BJ (cell line): ENCODE results near the gene SNRNP25. TPM values are rescaled to one million over a fixed set of nuclear protein-coding genes. Genes with fewer than 3 reads are reported as not detected.
A peak's percentile ranks its signal among the peaks of the same experiment; 100 is the strongest.

ENCODE experiments used
- CTCF ChIA-PET: fragments of 350-600 bp; formaldehyde crosslinking; extraction: SDS; loops from one replicate; lab custom pipeline; 2021; ENCODE audit warnings: antibody characterized with exemption, inconsistent platforms; lab: Yijun Ruan, JAX
- POLR2A ChIA-PET: fragments of 300-600 bp; sonication (Branson Sonifier 250); formaldehyde crosslinking; extraction: SDS; loops from one replicate; lab custom pipeline; 2021; ENCODE audit warnings: antibody characterized with exemption; lab: Charles Lee
- DNase-seq: peaks from one replicate; pipeline ENCODE4 v3.0.0-alpha.2; 2011; ENCODE audit warnings: low read depth
- H3K27me3 ChIP-seq: 2 replicates; pipeline ENCODE4 v1.6.0; 2011; ENCODE audit warnings: low read length; ENCODE audit not compliant: control insufficient read depth, insufficient read depth
- H3K36me3 ChIP-seq: 2 replicates; pipeline ENCODE4 v1.5.1; 2011; ENCODE audit warnings: low read length; ENCODE audit not compliant: control insufficient read depth, insufficient read depth
- H3K4me3 ChIP-seq: 2 replicates; pipeline ENCODE4 v1.5.1; 2011; ENCODE audit warnings: low read depth, mild to moderate bottlenecking, control low read depth, low read length
- polyA plus RNA-seq: library from polyadenylated mRNA; depleted of rRNA; stranded (reverse); fragments of >200 nt; gene quantifications from 2 replicates; pipeline ENCODE4 v1.2.3, GENCODE V29; 2011
- TF ChIP-seq, protein P1 (sequence below): IDR thresholded peaks from 2 replicates; pipeline ENCODE4 v1.5.1; 2011; ENCODE audit warnings: low read depth, mild to moderate bottlenecking, control low read depth, inconsistent platforms, low read length, moderate library complexity; ENCODE audit not compliant: insufficient read depth

SNRNP25 gene
- polyA plus RNA-seq, 1 experiment, result 34.6 TPM

DNA sequence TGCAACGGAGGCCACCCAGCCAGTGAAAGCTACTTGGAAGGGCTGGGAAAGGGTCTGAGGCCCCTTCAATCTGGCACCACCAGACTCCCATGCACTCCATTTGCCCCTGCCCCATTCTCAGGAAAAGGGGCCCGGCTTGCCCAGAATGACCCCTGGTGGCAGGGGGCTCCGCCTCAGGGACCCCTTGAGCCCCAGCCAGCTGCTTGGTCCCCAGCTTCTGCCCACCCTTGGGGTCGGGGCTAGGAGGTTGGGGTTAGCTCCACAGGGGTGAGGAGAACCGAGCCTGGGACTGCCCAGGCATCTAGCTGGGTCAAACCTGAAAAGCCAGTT lies 17.5 kb downstream of the SNRNP25 start:
- ChIA-PET CTCF (interaction anchor here (1.3 to 21.0 kb wide), 3 partner anchors 21 to 291 kb away, joined by 5 to 544 read pairs (median 9); no protein-coding TSS in a partner anchor), POLR2A (no interaction called here)
- no peak for DNase-seq
- Histone ChIP-seq H3K36me3 (peaks cover 3% of the 10 kb centered on the region), H3K4me3 (peak overlapping the region; percentile 57), H3K27me3 (no peaks in the 10 kb centered on the region)
- TF ChIP-seq, protein P1, sequence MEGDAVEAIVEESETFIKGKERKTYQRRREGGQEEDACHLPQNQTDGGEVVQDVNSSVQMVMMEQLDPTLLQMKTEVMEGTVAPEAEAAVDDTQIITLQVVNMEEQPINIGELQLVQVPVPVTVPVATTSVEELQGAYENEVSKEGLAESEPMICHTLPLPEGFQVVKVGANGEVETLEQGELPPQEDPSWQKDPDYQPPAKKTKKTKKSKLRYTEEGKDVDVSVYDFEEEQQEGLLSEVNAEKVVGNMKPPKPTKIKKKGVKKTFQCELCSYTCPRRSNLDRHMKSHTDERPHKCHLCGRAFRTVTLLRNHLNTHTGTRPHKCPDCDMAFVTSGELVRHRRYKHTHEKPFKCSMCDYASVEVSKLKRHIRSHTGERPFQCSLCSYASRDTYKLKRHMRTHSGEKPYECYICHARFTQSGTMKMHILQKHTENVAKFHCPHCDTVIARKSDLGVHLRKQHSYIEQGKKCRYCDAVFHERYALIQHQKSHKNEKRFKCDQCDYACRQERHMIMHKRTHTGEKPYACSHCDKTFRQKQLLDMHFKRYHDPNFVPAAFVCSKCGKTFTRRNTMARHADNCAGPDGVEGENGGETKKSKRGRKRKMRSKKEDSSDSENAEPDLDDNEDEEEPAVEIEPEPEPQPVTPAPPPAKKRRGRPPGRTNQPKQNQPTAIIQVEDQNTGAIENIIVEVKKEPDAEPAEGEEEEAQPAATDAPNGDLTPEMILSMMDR, result no peak

DNA sequence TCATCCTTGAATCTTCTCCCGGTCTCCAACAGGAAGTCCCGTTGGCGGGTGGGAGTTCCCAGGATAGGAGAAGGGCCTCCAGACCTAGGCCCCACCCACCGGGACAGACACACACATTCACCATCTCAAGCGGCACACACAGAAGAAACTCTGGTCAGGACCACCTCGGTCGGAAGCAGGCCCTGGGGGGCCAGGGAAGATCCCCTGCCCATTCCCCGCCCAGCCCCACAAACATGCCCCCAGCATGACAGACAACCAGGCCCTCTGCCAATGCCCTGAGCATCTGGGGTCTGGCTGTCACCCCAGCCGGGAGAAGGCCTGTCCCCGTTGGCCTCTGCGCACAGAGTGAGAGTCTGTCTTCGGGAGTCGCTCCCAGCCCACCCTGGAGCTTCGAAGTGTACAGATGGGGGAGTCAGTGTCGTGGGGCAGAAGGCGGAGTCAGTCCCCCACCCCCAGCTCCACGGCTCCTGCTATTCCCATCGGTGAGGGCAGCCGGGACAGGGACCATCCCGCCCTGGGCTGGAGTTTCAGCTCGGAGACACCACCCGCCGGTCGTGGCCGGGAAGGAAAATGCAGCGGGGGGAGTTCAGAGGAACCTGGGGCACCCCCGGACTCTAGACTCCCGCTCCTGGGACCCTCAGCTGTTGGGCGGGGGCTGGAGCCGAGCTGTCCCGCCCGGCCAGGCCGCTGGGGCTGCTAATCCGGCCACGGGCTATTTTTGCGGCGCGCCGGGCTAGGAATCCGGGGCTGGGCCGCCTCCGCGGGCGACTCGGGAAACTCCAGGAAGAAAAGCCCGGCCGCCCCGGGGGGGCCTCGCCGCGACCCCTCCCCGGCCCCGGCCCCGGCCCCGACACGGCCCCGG lies 18.1 kb downstream of the SNRNP25 start:
- DNase-seq, result no peak
- POLR2A ChIA-PET, result no interaction called here
- CTCF ChIA-PET, result interaction anchor here (0.8 to 21.0 kb wide), 6 partner anchors 20 to 290 kb away, joined by 3 to 544 read pairs (median 6); no protein-coding TSS in a partner anchor
- Histone ChIP-seq H3K4me3 (peak overlapping the region; percentile 57), H3K36me3 (peaks cover 3% of the 10 kb centered on the region; the same call in 1 of the 2 replicates), H3K27me3 (no peaks in the 10 kb centered on the region)
- TF ChIP-seq, protein P1, result no peak

DNA sequence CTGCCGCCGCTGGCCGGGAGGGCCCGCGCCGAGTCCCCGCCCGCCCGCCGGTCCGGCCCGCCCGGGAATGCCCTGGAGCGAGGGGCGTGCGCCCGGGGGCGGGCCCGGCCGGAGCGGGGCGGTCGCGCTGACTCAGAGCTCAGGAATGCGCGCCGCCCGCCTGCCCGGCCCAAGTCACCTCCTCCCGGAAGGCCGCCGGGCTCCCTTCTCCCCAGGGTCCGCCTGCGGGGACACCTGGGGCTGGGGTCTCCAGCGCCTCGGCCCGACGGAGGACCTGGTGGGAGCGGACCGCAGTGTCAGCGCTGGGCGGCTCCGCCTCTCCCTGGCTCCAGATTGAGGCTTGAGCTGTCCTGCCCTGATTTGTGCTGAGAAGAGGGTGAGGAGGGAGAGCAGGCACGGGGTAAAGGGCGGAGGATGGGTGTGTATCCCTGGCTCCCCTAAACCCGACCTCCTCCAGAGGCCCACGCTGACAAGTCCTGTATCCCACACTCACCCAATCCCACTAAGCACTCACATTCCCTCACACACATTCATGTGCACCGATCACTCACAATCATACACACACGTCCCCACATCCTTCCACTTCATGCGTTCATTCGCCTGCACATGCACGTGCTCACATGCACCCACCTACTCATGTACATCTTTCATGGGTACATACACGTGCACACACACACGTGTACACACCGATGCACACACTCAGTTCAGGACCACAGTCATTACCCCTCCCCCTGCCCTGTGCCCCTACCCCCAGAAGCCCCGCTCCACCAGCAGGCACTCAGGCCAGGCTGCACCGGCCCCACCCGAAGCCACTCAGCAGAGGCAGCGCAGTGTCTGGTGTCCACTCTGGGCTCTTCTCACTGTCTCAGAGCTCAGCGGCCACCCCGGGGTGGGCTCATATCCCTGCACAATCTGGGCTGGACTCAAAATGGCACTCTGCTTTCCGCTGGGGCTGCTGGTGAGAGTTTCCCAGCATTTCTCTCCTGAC lies 19.2 kb downstream of the SNRNP25 start, which contains the start of gene RHBDF1:
RHBDF1 (minus strand) TSS at position 71 of the 988 bp plus-strand sequence. CDS start 7,616 bp downstream, outside the sequence.
- DNase-seq, result no peak
- Histone ChIP-seq H3K4me3 (peak within 1 kb of the TSS; percentile 57), H3K36me3 (peaks cover 1% of the 10 kb centered on the region; the same call in 1 of the 2 replicates), H3K27me3 (no peaks in the 10 kb centered on the region)
- ChIA-PET POLR2A (no interaction called here), CTCF (interaction anchor here (0.6 to 21.0 kb wide), 8 partner anchors 11 to 289 kb away, joined by 3 to 544 read pairs (median 4); no protein-coding TSS in a partner anchor)
- TF ChIP-seq, protein P1, result no peak

DNA sequence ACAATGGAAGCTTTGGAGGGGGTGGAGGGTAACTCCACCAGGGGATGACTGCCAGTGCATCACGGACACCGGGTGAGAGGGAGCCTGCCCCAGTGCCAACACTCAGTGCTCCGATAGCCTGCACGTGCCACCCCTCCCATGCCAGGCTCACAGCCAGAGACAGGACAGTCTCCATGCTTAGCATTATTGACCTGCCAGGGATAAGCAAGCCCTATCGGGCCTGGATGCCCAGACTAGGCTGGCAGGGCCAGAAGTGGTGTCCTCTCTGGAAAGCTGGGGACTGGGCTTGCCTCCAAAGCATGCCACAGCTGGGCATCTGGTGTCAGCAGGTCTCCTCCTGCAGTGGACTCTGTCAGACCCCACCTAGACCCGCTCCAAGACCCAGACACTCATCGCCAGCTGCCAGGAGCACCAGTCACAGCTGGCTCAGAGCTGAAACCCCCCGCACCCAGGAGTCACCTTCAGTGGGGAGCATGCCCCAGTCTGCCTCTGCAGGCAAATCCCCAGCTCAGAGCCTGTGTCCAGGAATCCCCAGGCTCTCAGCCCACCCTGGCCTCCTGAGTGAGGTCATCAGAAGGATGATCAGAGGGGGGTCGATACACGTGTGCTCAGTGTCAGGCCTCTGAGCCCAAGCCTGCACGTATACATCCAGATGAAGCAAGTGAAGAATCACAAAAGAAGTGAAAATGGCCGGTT lies 20.6 kb downstream of the SNRNP25 start:
- H3K36me3 ChIP-seq, result peaks cover 1% of the 10 kb centered on the region; the same call in 1 of the 2 replicates
- TF ChIP-seq, protein P1, result no peak
- DNase-seq, result no peak
- ChIA-PET CTCF (interaction anchor here (0.8 to 21.0 kb wide), 4 partner anchors 9 to 33 kb away, joined by 3 to 544 read pairs (median 30); no protein-coding TSS in a partner anchor), POLR2A (no interaction called here)
- no peak overlapping the region for H3K4me3 ChIP-seq
- no peaks in the 10 kb centered on the region for H3K27me3 ChIP-seq
